Mucosa of gallbladder (tissue), 1 donor: Measurements from ENCODE around the gene SLC16A13. TPM values are rescaled to one million over a fixed set of nuclear protein-coding genes. Genes with fewer than 3 reads are reported as not detected.
A peak's percentile ranks its signal among the peaks of the same experiment; 100 is the strongest.
"Not testable (repeated sequence)": the region's sequence is repeated elsewhere in the genome, so short reads cannot be mapped to it uniquely, and the experiment has no call there.

ENCODE experiments used
- DNase-seq: peaks from one replicate; pipeline ENCODE4 v3.0.0-alpha.2; 2020; ENCODE audit warnings: low spot score
- total RNA-seq: library from RNA; stranded (reverse); gene quantifications from one replicate; pipeline ENCODE4 v1.2.1, GENCODE V29; 2021
- donor health status: DM: no; HTN: no; CAD: no.

The SLC16A13 gene
- total RNA-seq, 1 donor from 2014 or later: 44.4 TPM

DNA sequence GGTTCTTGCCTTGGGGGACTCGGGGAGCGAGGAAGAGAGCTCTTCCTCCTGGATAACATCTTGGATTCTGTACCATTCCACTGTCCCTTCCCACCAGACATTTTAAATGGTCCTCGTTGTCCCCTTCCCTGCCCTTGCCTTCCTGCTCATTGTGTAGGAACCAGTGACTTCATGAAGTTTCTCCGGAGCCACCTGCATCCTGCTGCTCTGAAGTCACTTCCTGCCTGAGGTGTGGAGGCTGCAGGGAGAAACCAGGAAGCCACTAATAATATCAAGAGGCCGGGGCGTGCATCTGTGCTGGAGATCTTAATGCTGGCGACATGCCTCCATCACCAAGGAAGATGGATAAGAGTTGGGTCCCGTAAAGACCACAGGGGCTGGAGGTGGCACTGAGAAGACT lies 6.2 kb upstream of the SLC16A13 start:
- DNase-seq: no peak

DNA sequence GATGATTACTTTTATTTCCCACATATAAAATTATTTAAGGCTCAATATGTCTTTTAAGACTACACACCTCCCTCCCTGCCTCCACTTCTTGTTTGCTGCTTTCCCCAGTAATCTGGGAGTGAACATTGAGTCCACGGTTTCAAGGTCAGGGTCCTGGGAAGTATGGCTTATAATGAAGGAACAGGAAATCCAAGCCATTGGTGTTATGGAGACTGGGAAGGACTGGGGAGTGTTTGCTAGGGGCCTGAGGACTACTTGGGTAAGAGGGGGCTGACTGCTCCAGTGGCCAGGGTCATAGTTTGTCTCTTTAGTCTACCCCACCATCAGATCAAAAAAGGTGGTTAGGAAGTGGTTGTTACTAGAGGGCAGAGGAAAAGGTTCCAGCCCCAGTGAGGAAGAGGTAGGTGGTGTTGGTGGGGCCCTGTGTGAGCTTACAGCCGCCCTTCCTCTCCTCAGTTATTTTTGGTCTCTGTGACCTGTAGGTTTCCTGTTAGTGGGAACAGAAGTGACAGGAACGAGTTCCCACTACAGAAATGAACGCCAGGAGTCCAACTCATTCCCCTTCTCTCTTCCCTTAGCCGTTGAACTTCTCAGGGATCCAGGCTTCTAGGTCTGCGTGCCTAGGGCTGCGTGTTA lies 742 bp upstream of the SLC16A13 start:
- DNase-seq: no peak

DNA sequence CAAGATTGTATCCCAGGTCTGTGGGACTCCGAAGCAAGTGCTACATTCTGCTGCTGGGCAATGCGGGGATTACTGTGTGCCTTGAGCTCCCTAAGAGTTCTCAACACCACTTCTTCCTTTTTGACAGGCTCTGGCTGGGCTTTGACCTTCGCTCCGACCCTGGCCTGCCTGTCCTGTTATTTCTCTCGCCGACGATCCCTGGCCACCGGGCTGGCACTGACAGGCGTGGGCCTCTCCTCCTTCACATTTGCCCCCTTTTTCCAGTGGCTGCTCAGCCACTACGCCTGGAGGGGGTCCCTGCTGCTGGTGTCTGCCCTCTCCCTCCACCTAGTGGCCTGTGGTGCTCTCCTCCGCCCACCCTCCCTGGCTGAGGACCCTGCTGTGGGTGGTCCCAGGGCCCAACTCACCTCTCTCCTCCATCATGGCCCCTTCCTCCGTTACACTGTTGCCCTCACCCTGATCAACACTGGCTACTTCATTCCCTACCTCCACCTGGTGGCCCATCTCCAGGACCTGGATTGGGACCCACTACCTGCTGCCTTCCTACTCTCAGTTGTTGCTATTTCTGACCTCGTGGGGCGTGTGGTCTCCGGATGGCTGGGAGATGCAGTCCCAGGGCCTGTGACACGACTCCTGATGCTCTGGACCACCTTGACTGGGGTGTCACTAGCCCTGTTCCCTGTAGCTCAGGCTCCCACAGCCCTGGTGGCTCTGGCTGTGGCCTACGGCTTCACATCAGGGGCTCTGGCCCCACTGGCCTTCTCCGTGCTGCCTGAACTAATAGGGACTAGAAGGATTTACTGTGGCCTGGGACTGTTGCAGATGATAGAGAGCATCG lies 2.4 kb downstream of the SLC16A13 start:
- DNase-seq: no peak

DNA sequence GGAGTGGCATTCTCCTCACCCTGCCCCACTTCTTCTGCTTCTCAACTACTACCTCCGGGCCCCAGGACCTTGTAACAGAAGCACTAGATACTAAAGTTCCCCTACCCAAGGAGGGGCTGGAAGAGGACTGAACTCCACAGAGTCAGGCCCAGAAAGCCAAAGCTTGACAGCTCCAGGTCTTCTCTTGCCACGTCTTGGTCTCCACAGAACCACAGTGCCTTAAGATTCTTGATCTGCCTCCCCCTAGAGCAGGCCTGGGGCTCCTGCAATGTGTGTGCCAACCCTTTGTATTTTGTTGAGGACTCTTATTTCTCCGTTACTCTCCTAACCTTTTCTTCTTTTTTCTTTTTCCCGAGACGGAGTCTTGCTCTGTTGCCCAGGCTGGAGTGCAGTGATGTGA lies 4.0 kb downstream of the SLC16A13 start:
- no peak for DNase-seq

DNA sequence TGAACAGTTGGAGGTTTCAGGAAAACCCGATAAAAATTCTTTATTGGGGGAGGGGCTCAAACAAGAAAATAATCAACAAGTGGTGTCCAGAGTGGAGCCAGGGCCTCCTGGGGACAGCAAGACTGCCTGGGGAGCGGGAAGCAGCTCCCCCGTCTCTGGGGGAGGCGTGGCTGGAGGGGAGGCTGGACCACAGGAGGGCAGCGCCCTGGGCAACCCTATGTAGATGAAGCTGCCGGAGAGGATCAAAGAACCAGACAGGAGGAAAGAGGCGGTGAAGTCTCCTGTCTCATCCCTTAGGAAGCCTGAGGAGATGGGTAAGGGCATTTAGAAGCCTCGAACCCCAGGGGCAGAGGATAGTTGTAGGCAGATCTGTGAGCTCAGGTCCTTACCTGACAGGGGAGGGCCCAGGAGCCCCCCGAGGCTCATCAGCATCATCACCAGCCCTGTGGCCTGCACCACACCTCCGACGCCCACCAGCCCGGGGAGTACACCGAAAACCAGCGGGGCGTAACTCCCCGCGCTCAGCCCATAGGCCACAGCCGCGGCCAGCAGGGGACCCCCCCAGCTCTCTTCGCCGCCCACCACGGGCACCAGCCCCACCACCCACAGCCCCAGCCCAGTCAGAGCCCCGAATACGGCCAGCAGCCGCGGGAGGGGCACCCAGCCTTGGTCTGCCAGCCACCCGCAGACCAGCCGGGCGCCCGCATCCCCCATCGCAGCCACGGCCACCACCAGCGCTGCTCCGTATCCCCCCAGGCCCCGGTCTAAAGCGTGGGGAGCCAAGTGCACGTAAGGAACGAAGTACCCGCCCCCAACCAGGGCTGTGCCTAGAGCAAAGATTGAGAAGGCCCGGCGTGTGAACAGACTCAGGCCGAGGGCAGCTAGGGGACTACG lies 6.0 kb downstream of the SLC16A13 start:
- no peak for DNase-seq

DNA sequence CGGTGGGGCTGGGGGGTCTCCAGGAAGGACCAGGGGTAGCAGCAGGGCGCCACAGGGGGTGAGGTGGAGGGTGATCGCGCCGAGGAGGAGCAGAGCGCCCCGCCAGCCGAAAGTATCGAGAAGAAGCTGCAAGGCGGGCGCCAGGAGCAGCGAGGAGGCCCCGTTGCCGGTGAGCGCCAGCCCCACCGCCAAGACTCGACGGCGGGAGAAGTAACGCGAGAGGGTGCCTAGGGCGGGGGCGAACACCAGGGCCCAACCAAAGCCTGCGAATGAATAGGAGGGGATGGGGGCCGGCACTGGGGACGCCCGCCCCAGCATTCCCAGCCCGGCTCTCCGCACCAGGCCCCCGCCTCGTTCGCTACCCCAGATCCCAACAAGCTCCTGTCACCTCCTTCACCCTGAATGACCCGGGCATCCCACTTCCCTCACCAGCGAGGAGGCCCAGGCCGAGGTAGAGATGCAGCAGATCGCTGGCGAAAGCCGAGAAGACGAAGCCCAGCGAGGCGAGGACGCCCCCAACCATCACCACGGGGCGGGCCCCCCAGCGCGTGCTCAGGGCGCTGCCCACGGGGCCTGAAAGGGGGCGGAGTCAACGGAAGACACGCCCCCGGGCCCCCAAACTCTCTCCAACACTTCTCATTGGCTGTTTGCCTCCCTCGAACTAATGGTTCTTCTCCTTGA lies 6.8 kb downstream of the SLC16A13 start:
- DNase-seq: no peak

DNA sequence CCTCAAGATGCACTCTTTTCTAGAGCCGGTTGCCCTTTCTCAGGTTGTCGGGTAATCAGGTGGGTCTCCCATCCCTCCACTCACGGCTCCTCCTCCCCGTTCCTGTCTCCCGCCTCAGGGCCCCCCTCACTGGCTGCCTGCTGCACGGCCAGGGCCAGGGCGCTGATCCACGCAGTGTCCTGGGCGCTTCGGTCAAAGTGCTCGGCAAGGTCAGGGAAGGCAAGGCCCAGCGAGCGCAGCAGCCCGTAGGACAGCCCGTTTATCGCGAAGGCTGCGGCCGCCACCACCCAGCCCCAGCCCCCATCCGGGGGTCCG lies 7.3 kb downstream of the SLC16A13 start:
- DNase-seq: no peak

DNA sequence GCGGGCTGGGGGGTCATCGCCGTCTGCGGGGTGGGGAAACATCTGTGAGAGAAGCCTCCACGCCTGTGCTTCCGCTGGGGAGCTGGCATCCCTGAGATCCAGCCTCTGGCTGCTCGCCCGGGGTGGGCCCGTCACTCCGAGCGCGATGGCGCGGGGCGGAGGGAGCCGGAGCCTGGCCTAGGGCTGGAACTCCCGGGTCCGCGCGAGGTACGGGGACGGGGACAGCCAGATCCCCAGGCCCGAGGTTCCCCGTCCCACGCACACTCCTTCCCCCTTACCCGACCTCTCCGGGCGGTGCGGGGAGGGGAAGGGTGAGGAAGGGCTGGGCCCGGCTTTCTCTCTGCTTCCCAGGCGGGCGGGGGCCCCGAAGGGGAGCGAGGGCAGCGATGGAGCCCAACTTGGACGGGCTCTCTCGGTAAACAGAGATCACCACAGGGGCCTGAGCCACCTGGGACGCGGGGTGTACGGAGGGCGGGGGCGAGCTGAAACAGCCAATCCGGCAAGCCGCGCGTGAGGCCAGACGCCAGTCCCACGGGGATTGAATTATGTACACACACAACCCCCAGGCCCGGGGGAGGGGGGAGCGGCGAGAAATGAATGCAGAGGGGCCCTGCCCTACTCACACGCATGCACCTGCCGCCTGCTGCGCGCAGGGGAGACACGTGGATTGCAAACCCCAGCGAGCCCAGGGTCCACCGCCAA lies 7.8 kb downstream of the SLC16A13 start, which contains the start of gene SLC16A11:
Gene SLC16A11 (minus strand): TSS at position 596 of the 702 bp plus-strand sequence. CDS start 579 bp downstream, at position 17.
- no peak for DNase-seq

DNA sequence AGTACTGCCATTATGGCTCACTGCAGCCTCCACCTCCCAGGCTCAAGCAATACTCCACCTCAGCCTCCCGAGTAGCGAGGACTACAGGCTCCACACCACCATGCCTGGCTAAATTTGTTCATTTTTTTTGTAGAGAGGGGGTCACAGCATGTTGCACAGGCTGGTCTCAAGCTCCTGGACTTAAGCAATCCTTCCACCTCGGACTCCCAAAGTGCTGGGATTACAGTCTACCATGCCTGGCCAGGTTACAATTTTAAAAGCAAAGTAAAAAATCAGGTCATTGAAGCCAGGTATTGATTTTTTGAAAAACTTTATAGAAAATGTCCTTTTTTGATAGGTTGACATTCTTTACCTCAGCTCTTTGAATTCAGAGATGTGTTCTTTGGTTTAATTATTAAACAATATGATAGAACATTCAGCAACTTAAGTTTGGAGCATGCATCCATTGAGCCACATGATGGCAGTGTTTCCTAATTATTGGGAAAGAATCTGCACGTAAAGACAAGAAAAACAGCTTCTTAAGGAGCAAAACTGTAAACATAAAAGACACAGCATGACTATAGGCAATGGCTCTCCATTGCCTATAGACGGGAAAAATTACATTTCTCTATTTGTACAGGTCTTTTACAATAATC lies 9.8 kb downstream of the SLC16A13 start:
- peak; percentile 77 for DNase-seq

DNA sequence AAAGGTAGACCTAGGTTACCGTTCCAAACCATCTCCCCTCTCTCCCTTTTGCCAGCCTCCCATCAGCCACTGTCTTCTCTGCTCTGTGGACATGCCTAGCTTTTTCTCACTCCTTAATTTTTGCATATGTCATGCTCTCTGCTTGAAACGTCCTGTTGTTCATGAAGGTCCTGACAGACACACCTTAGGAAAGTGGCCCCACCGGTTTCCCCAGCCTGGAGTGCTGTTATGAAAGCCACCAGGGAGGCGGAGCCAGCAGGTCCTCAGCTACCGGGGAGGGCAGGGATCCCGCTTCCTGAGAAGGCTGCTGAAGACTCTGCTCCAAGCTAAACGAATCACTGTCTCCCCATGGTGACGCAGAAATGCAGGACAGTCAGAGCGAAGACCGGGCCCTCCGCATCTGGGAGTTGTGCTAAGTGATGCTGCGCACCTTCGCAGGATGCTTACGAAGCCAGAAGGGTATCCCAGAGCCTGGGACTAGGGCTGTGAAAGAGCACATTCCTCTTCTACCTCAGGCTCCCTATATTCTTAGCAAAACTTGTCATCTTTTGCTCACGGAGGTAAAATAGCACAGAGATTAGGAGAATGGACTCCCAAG lies 10.4 kb downstream of the SLC16A13 start:
- DNase-seq: peak; percentile 89

DNA sequence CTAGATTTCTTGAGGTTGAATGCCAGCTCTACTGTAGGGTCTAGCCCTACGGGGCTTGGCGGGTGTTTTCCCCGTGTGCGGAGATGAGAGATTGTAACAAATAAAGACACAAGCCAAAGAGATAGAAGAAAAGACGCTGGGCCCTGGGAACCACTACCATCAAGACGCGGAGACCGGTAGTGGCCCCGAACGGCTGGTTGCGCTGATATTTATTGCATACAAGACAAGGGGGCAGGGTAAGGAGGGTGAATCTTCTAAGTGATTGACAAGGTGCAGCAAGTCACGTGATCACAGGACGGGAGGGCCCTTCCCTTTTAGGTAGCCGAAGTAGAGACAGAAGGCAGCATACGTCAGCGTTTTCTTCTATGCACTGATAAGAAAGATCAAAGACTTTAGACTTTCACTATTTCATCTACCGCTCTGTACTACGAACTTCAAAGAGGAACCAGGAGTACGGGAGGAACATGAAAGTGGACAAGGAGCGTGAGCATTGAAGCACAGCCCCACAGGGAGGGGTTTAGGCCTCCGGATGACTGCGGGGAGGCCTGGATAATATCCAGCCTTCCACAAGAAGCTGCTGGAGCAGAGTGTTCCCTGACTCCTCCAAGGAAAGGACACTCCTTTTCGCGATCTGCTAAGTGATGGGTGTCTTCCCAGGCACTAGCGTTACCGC lies 11.0 kb downstream of the SLC16A13 start:
- peak; percentile 79 for DNase-seq

DNA sequence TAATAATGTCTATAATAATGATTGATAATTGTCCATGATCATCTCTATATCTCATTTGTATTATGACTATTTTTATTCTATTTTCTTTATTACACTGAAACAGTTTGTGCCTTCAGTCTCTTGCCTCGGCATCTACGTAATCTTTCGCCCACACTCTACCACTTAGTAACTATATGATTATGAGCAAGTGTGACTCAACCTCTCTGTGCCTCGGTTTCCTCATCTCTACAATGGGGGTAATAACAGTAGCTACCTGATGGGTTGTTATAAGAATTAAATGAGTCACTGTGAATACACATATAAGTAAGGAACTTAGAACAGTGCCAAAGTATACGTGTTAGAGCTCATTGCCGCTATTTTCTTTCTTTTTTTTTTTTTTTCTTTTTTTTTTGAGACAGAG lies 11.8 kb downstream of the SLC16A13 start:
- DNase-seq: no peak

DNA sequence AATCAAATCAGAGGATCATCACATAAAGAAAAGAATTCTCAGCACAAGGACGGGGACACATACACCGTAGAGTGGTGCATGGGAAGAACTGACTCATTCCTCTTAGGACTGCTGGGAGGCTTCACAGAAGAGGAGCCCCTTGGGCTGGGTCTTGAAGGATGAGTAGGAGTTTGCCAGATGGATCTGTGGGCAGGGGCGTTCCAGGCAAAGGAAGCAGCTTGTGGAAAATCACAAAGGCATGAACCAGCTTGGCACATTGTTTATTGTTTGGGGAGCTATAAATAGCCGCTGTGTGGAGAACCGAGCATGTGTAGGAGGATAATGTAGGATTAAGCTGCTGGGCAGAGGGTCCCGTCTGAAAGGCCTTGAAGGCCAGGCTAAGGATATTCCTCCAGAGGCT lies 13.2 kb downstream of the SLC16A13 start:
- DNase-seq: no peak

DNA sequence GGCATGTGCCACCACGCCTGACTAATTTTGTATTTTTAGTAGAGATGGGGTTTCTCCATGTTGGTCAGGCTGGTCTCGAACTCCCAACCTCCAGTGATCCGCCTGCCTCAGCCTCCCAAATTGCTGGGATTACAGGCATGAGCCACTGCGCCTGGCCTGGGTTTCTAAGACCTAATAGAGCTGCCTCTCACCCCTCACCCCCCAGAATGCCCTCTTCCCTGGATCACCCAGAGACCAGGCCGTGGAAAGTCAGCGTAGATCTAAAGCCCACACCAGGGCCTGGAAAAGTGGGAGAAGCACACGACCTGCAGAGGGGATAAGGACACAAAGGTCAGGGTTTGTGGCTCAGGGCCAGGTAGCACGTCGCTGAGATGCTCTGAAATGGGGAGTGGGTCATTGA lies 14.8 kb downstream of the SLC16A13 start:
- DNase-seq: not testable (repeated sequence)

DNA sequence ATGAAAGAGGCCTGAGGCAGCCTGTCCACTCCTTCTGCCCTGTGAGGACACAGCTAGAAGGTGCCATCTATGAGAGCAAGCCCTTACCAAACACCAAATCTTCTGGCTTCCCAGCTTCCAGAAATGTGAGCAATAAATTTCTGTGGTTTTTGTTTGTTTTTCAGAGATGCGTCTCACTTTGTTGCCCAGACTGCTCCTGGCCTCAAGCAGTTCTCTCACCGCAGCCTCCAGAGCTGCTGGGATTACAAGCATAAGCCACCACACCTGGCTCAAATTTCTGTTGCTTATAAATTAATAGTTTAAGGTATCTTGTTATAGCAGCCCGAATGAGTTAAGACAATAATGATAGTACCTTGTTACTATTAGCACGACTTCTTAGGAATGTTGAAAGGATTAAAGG lies 20.6 kb downstream of the SLC16A13 start:
- no peak for DNase-seq

DNA sequence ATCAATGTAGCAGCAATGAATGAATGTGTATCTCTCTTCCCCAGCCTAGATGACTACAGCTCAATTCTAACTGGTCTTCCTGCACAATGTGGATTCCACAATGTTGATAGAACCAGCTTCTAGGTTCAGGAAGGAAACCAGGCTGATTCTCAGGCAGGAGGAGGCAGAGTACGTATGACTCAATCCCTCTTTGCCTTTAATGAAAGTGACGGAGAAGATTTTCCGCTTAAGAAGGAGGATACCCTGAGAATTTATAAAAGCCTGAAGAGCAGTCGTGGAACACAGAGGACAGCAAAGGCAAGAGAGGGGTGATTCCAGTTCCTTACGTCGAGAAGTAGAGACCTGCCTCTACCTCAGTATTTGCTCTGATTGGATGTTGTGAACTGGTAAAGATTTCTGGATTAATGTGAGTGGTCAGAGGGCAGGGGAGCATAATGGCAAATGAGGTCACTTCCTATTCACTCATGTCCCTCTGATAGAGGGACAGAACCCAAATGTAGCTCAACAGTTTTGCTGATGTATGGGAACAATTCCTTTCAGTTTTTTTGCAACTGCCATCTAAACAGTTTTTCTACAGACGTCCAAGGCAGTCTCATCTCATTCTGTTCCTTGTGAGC lies 23.1 kb downstream of the SLC16A13 start:
- no peak for DNase-seq

DNA sequence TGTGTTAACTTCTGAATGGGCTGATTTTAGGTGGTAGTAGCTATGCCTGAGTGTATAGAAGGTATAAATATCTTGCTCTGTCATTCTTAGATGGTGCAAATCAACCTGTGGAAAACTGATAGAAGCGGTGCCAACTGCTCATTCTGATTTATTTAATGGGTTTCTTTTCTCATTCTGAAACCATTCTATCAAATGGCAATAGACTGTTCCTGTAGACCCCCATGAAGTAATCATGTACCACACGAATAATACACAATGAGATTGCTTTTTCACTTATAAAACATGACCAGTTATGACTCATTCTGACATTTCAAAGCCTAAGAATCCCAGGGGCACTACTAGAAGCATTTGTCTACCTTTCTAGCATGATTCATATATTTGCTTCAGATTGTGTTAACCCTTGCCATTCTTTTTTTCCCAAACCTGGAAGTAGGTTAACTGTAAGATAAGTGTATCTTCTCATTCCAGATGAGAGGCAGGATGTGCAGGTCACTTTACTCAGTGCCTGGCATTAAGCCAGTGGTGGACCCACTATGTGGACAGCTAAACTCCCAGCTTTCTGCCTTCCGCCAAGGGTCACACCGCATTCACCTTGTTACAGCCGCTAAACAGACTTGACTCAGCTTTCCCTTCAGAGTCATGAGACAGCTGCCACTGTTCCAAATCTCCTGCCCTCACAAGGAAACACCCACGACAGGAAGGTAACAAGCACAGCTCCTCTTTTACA lies 24.5 kb downstream of the SLC16A13 start:
- DNase-seq: peak; percentile 44

DNA sequence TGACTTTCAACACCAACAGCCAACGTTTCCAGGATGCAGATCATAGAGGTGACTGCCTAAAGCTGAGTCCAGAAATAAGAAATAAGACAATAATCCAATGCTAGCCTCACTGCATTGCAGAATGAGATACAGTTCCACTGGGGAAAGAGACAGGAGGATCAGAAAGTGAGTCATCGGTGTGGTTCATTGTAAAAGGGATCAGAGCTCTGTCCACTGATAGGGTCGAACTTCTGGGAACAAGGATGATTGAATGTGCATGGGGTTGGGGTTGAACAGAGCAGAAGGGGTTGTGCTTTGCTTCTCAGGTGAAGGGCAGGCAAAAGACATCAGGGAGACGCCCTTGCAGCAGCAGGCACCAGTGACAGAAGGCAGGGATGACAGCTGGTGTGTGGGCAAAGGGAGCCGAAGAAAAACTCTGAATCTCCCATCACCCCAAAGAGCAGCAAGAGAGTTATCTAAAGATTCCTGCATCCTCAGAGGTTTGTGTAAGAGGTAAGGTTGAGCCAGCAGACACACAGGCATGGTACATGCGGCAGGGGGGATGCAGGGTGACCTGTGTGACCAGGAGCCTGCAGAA lies 27.8 kb downstream of the SLC16A13 start:
- no peak for DNase-seq
